Retinal pigment epithelial cell (primary cell): ENCODE data around the gene LGALS3.

Experiments
- DNase-seq: peaks from one replicate; pipeline ENCODE4 v3.0.0-alpha.2; 2010; ENCODE audit warnings: low read depth
- H3K4me3 ChIP-seq: 2 replicates; pipeline ENCODE4 v1.5.1; 2011; ENCODE audit warnings: mild to moderate bottlenecking, low read length, control low read depth, moderate library complexity
- CTCF ChIP-seq: conservative IDR thresholded peaks from 2 replicates; pipeline ENCODE4 v1.5.1; 2011; ENCODE audit warnings: low read depth, low read length, control low read depth, inconsistent platforms

The LGALS3 gene

GRCh38 chr14:55130196-55130550, 1.1 kb downstream of the LGALS3 start:
- peak overlapping the region; percentile 71 for H3K4me3 ChIP-seq
- no peak for DNase-seq
- TF ChIP-seq CTCF: no peak

- no peak for TF ChIP-seq CTCF
- no peak for DNase-seq
- no peak overlapping the region for H3K4me3 ChIP-seq
These were observed 2.5 kb downstream of the LGALS3 start for GRCh38 chr14:55131370-55132137.

- no peak overlapping the region for H3K4me3 ChIP-seq
- no peak for DNase-seq
- TF ChIP-seq CTCF: no peak
These were observed 4.4 kb downstream of the LGALS3 start for GRCh38 chr14:55133416-55133815.

GRCh38 chr14:55136241-55136640, 7.2 kb downstream of the LGALS3 start:
- H3K4me3 ChIP-seq: no peak overlapping the region
- peak; percentile 27 for DNase-seq
- no peak for TF ChIP-seq CTCF

GRCh38 chr14:55136885-55137786, 8.1 kb downstream of the LGALS3 start:
- no peak for TF ChIP-seq CTCF
- DNase-seq: peak; percentile 83

GRCh38 chr14:55138091-55138490, 9.0 kb downstream of the LGALS3 start:
- DNase-seq: no peak
- TF ChIP-seq CTCF: peak; percentile 27
- H3K4me3 ChIP-seq: no peak overlapping the region

More at GRCh38 chr14:55136885-55137786, 8.1 kb downstream of the LGALS3 start:
- no peak overlapping the region for H3K4me3 ChIP-seq
